ENCODE results near the gene KLK12. TPM values are rescaled to one million over a fixed set of nuclear protein-coding genes. Genes with fewer than 3 reads are reported as not detected.

The KLK12 gene
- total and polyA plus RNA-seq, 5 donors from 2014 or later = not detected

- no peaks in the 10 kb centered on the region for H3K36me3 ChIP-seq (ENCODE audit: control insufficient read depth, insufficient read depth, low read length)
- H3K27me3 ChIP-seq (ENCODE audit: control insufficient read depth, insufficient read depth, low read length) = peaks cover 2% of the 10 kb centered on the region
- DNase-seq (no peak), ATAC-seq (ENCODE audit: low read depth in 2 of 2) (no peak)
- no peaks in the 10 kb centered on the region for H3K4me1 Mint-ChIP-seq
- H3K9me3 ChIP-seq (ENCODE audit: control insufficient read depth in 2 of 2, low read length in 2 of 2) = peaks cover 0 to 4% of the 10 kb centered on the region in 2 experiments
- H3K27ac ChIP-seq (ENCODE audit: insufficient read depth, low read length, poor library complexity, severe bottlenecking) = no peak overlapping the region
- H3K4me1 ChIP-seq (ENCODE audit: control insufficient read depth, insufficient read depth, low read length, poor library complexity, severe bottlenecking) = no peaks in the 10 kb centered on the region
- H3K36me3 Mint-ChIP-seq = peaks cover 5% of the 10 kb centered on the region
- no peak overlapping the region for H3K4me3 Mint-ChIP-seq
- H3K27me3 Mint-ChIP-seq = peaks cover 4% of the 10 kb centered on the region
- no peak overlapping the region for H3K4me3 ChIP-seq (ENCODE audit: low read depth, low read length)
- peaks cover 0 to 5% (median 0%) of the 10 kb centered on the region in 7 donors for H3K9me3 Mint-ChIP-seq
- H3K27ac Mint-ChIP-seq = no peak overlapping the region
These were observed 12.2 kb upstream of the KLK12 start for GRCh38 chr19:51047031-51047335.

- H3K9me3 ChIP-seq (ENCODE audit: control insufficient read depth in 2 of 2, low read length in 2 of 2) = no peaks in the 10 kb centered on the region
- no peak for ATAC-seq (ENCODE audit: low read depth in 2 of 2)
- Mint-ChIP-seq H3K4me1 (no peaks in the 10 kb centered on the region), H3K9me3 (peaks cover 0 to 3% (median 0%) of the 10 kb centered on the region in 7 donors), H3K27ac (no peak overlapping the region), H3K4me3 (no peak overlapping the region), H3K36me3 (peaks cover 5% of the 10 kb centered on the region), H3K27me3 (no peaks in the 10 kb centered on the region)
- no peak overlapping the region for H3K4me3 ChIP-seq (ENCODE audit: low read depth, low read length)
- H3K27ac ChIP-seq (ENCODE audit: insufficient read depth, low read length, poor library complexity, severe bottlenecking) = no peak overlapping the region
- no peaks in the 10 kb centered on the region for H3K4me1 ChIP-seq (ENCODE audit: control insufficient read depth, insufficient read depth, low read length, poor library complexity, severe bottlenecking)
- no peak for DNase-seq
- H3K36me3 ChIP-seq (ENCODE audit: control insufficient read depth, insufficient read depth, low read length) = no peaks in the 10 kb centered on the region
- no peaks in the 10 kb centered on the region for H3K27me3 ChIP-seq (ENCODE audit: control insufficient read depth, insufficient read depth, low read length)
These were observed 9.5 kb upstream of the KLK12 start for GRCh38 chr19:51044327-51044726.

- Histone ChIP-seq H3K4me1 (ENCODE audit: control insufficient read depth, insufficient read depth, low read length, poor library complexity, severe bottlenecking) (no peaks in the 10 kb centered on the region), H3K27ac (ENCODE audit: insufficient read depth, low read length, poor library complexity, severe bottlenecking) (no peak overlapping the region), H3K36me3 (ENCODE audit: control insufficient read depth, insufficient read depth, low read length) (no peaks in the 10 kb centered on the region), H3K4me3 (ENCODE audit: low read depth, low read length) (no peak overlapping the region), H3K27me3 (ENCODE audit: control insufficient read depth, insufficient read depth, low read length) (no peaks in the 10 kb centered on the region), H3K9me3 (ENCODE audit: control insufficient read depth in 2 of 2, low read length in 2 of 2) (no peaks in the 10 kb centered on the region)
- H3K9me3 Mint-ChIP-seq = peaks cover 0 to 1% (median 0%) of the 10 kb centered on the region in 7 donors
- ATAC-seq (ENCODE audit: low read depth in 2 of 2) (no peak), DNase-seq (no peak)
- no peak overlapping the region for H3K4me3 Mint-ChIP-seq
- no peak overlapping the region for H3K27ac Mint-ChIP-seq
- H3K4me1 Mint-ChIP-seq = no peaks in the 10 kb centered on the region
- H3K36me3 Mint-ChIP-seq = no peaks in the 10 kb centered on the region
- H3K27me3 Mint-ChIP-seq = no peaks in the 10 kb centered on the region
These were observed 8.7 kb upstream of the KLK12 start for GRCh38 chr19:51043497-51043896.

GRCh38 chr19:51040151-51040550 lies 5.3 kb upstream of the KLK12 start:
- ATAC-seq (ENCODE audit: low read depth in 2 of 2) (no peak), DNase-seq (no peak)
- Mint-ChIP-seq H3K27ac (no peak overlapping the region), H3K4me3 (no peak overlapping the region), H3K27me3 (peaks cover 6% of the 10 kb centered on the region), H3K36me3 (no peaks in the 10 kb centered on the region), H3K4me1 (no peaks in the 10 kb centered on the region), H3K9me3 (peaks cover 0 to 1% (median 0%) of the 10 kb centered on the region in 7 donors)
- H3K36me3 ChIP-seq (ENCODE audit: control insufficient read depth, insufficient read depth, low read length) = no peaks in the 10 kb centered on the region
- no peaks in the 10 kb centered on the region for H3K27me3 ChIP-seq (ENCODE audit: control insufficient read depth, insufficient read depth, low read length)
- H3K4me3 ChIP-seq (ENCODE audit: low read depth, low read length) = no peak overlapping the region
- no peaks in the 10 kb centered on the region for H3K4me1 ChIP-seq (ENCODE audit: control insufficient read depth, insufficient read depth, low read length, poor library complexity, severe bottlenecking)
- no peaks in the 10 kb centered on the region for H3K9me3 ChIP-seq (ENCODE audit: control insufficient read depth in 2 of 2, low read length in 2 of 2)
- no peak overlapping the region for H3K27ac ChIP-seq (ENCODE audit: insufficient read depth, low read length, poor library complexity, severe bottlenecking)

- H3K9me3 ChIP-seq (ENCODE audit: control insufficient read depth in 2 of 2, low read length in 2 of 2) = no peaks in the 10 kb centered on the region
- peaks cover 11% of the 10 kb centered on the region for H3K27me3 Mint-ChIP-seq
- no peaks in the 10 kb centered on the region for H3K4me1 Mint-ChIP-seq
These were observed 1.7 kb upstream of the KLK12 start for GRCh38 chr19:51036519-51036918.

GRCh38 chr19:51031880-51032225 lies 2.9 kb downstream of the KLK12 start:
- H3K27me3 ChIP-seq (ENCODE audit: control insufficient read depth, insufficient read depth, low read length) = no peaks in the 10 kb centered on the region
- no peak for DNase-seq
- H3K4me1 Mint-ChIP-seq = peaks cover 0 to under 1% (median 0%) of the 10 kb centered on the region in 4 donors
- no peaks in the 10 kb centered on the region for H3K9me3 ChIP-seq (ENCODE audit: control insufficient read depth in 2 of 2, low read length in 2 of 2)
- H3K36me3 ChIP-seq (ENCODE audit: control insufficient read depth, insufficient read depth, low read length) = no peaks in the 10 kb centered on the region
- no peak overlapping the region for H3K27ac ChIP-seq (ENCODE audit: insufficient read depth, low read length, poor library complexity, severe bottlenecking)
- H3K36me3 Mint-ChIP-seq = no peaks in the 10 kb centered on the region
- ATAC-seq (ENCODE audit: low read depth in 2 of 2) = no peak
- no peak overlapping the region for H3K4me3 ChIP-seq (ENCODE audit: low read depth, low read length)
- H3K9me3 Mint-ChIP-seq = peaks cover 0 to 4% (median 0%) of the 10 kb centered on the region in 7 donors
- H3K27me3 Mint-ChIP-seq = peaks cover 27% of the 10 kb centered on the region
- no peak overlapping the region for H3K27ac Mint-ChIP-seq
- no peak overlapping the region for H3K4me3 Mint-ChIP-seq
- H3K4me1 ChIP-seq (ENCODE audit: control insufficient read depth, insufficient read depth, low read length, poor library complexity, severe bottlenecking) = no peaks in the 10 kb centered on the region

More at GRCh38 chr19:51036519-51036918, 1.7 kb upstream of the KLK12 start:
- Histone ChIP-seq H3K27me3 (ENCODE audit: control insufficient read depth, insufficient read depth, low read length) (no peaks in the 10 kb centered on the region), H3K4me1 (ENCODE audit: control insufficient read depth, insufficient read depth, low read length, poor library complexity, severe bottlenecking) (no peaks in the 10 kb centered on the region), H3K36me3 (ENCODE audit: control insufficient read depth, insufficient read depth, low read length) (no peaks in the 10 kb centered on the region), H3K4me3 (ENCODE audit: low read depth, low read length) (no peak overlapping the region), H3K27ac (ENCODE audit: insufficient read depth, low read length, poor library complexity, severe bottlenecking) (no peak overlapping the region)
- no peak overlapping the region for H3K27ac Mint-ChIP-seq
- H3K36me3 Mint-ChIP-seq = no peaks in the 10 kb centered on the region
- no peak for ATAC-seq (ENCODE audit: low read depth in 2 of 2)
- DNase-seq = no peak
- H3K4me3 Mint-ChIP-seq = no peak overlapping the region
- peaks cover 0 to 4% (median 0%) of the 10 kb centered on the region in 7 donors for H3K9me3 Mint-ChIP-seq

- DNase-seq (no peak), ATAC-seq (ENCODE audit: low read depth in 2 of 2) (no peak)
- peak overlapping the region in 1 of 3 donors; percentile 57 for H3K27ac Mint-ChIP-seq
- Histone ChIP-seq H3K9me3 (ENCODE audit: control insufficient read depth in 2 of 2, low read length in 2 of 2) (no peaks in the 10 kb centered on the region), H3K27me3 (ENCODE audit: control insufficient read depth, insufficient read depth, low read length) (no peaks in the 10 kb centered on the region), H3K27ac (ENCODE audit: insufficient read depth, low read length, poor library complexity, severe bottlenecking) (no peak overlapping the region), H3K36me3 (ENCODE audit: control insufficient read depth, insufficient read depth, low read length) (no peaks in the 10 kb centered on the region), H3K4me3 (ENCODE audit: low read depth, low read length) (no peak overlapping the region), H3K4me1 (ENCODE audit: control insufficient read depth, insufficient read depth, low read length, poor library complexity, severe bottlenecking) (no peaks in the 10 kb centered on the region)
- H3K4me1 Mint-ChIP-seq = peaks cover 0 to 2% (median 0%) of the 10 kb centered on the region in 4 donors
- no peak overlapping the region for H3K4me3 Mint-ChIP-seq
- H3K36me3 Mint-ChIP-seq = no peaks in the 10 kb centered on the region
- H3K9me3 Mint-ChIP-seq = peaks cover 0 to 4% (median 0%) of the 10 kb centered on the region in 7 donors
- peaks cover 26% of the 10 kb centered on the region for H3K27me3 Mint-ChIP-seq
These were observed 3.5 kb downstream of the KLK12 start for GRCh38 chr19:51031220-51031879.

- Histone ChIP-seq H3K9me3 (ENCODE audit: control insufficient read depth in 2 of 2, low read length in 2 of 2) (no peaks in the 10 kb centered on the region), H3K27ac (ENCODE audit: insufficient read depth, low read length, poor library complexity, severe bottlenecking) (no peak overlapping the region), H3K36me3 (ENCODE audit: control insufficient read depth, insufficient read depth, low read length) (no peaks in the 10 kb centered on the region), H3K27me3 (ENCODE audit: control insufficient read depth, insufficient read depth, low read length) (no peaks in the 10 kb centered on the region), H3K4me1 (ENCODE audit: control insufficient read depth, insufficient read depth, low read length, poor library complexity, severe bottlenecking) (no peaks in the 10 kb centered on the region), H3K4me3 (ENCODE audit: low read depth, low read length) (no peak overlapping the region)
- Mint-ChIP-seq H3K4me1 (peaks cover 0 to 2% (median 0%) of the 10 kb centered on the region in 4 donors), H3K4me3 (no peak overlapping the region), H3K27me3 (peaks cover 26% of the 10 kb centered on the region), H3K36me3 (no peaks in the 10 kb centered on the region), H3K9me3 (peaks cover 0 to 3% (median 0%) of the 10 kb centered on the region in 7 donors), H3K27ac (no peak overlapping the region)
- no peak for ATAC-seq (ENCODE audit: low read depth in 2 of 2)
- DNase-seq = no peak
These were observed 4.2 kb downstream of the KLK12 start for GRCh38 chr19:51030631-51031030.
